IMR-90 (cell line): ENCODE data around the gene ANO1. TPM values are rescaled to one million over a fixed set of nuclear protein-coding genes. Genes with fewer than 3 reads are reported as not detected.

Experiments
- ATAC-seq: fragments of 200-7000 bp; cut with Tn5 transposase; 2 replicates; pipeline ENCODE4 v1.9.1; 2020; ENCODE audit warnings: low read depth, mild to moderate bottlenecking, moderate library complexity
- BruUV-seq: library from RNA; stranded (reverse); fragments of 400-500 nt; replicated peaks from 2 replicates; lab custom pipeline; 2021; lab: Mats Ljungman, UMichigan
- CTCF ChIA-PET: fragments of 300-600 bp; formaldehyde crosslinking; extraction: SDS; loops from one replicate; lab custom pipeline; 2021; ENCODE audit warnings: antibody characterized with exemption; lab: Yijun Ruan, JAX
- POLR2A ChIA-PET: fragments of 300-600 bp; sonication (Branson Sonifier 250); formaldehyde crosslinking; loops from one replicate; lab custom pipeline; 2022; ENCODE audit warnings: antibody characterized with exemption; ENCODE audit not compliant: unreplicated experiment; lab: Charles Lee
- DNase-seq: peaks from one replicate; pipeline ENCODE4 v3.0.0; 2013
- H2AFZ ChIP-seq: replicated peaks from 2 replicates; pipeline ENCODE3; 2013; ENCODE audit warnings: low read length, mild to moderate bottlenecking; ENCODE audit not compliant: poor library complexity
- H2AK5ac ChIP-seq: 2 replicates; pipeline ENCODE4 v1.6.1; 2013; ENCODE audit warnings: low read depth, low read length, inconsistent platforms
- H2AK9ac ChIP-seq: replicated peaks from 2 replicates; pipeline ENCODE3; 2013; ENCODE audit warnings: mild to moderate bottlenecking, low read depth, low read length, moderate library complexity; ENCODE audit not compliant: poor library complexity
- H2BK120ac ChIP-seq: 2 replicates; pipeline ENCODE4 v1.6.1; 2013; ENCODE audit warnings: low read depth, low read length, inconsistent platforms
- H2BK15ac ChIP-seq: 3 replicates; pipeline ENCODE4 v1.6.1; 2013; ENCODE audit warnings: low read depth, low read length, inconsistent platforms
- H2BK20ac ChIP-seq: 2 replicates; pipeline ENCODE4 v1.6.1; 2013; ENCODE audit warnings: low read depth, mild to moderate bottlenecking, inconsistent platforms, low read length, moderate library complexity
- H2BK5ac ChIP-seq: 2 replicates; pipeline ENCODE4 v1.6.1; 2013; ENCODE audit warnings: mild to moderate bottlenecking, low read depth, low read length, inconsistent platforms; ENCODE audit not compliant: poor library complexity, severe bottlenecking
- H3K14ac ChIP-seq: replicated peaks from 2 replicates; pipeline ENCODE4 v1.6.1; 2013; ENCODE audit warnings: low read depth, low read length, inconsistent platforms
- H3K18ac ChIP-seq: 2 replicates; pipeline ENCODE4 v1.6.1; 2013; ENCODE audit warnings: low read depth, low read length, control low read depth
- H3K23ac ChIP-seq: 2 replicates; pipeline ENCODE4 v1.6.1; 2013; ENCODE audit warnings: low read depth, low read length, inconsistent platforms
- H3K27ac ChIP-seq: 2 replicates; pipeline ENCODE4 v1.5.1; 2013; ENCODE audit warnings: mild to moderate bottlenecking, control low read depth, low read length; ENCODE audit not compliant: insufficient read depth
- H3K27me3 ChIP-seq: 2 replicates; pipeline ENCODE4 v1.6.1; 2013; ENCODE audit warnings: low read length; ENCODE audit not compliant: control insufficient read depth, insufficient read depth
- H3K36me3 ChIP-seq: 2 replicates; pipeline ENCODE4 v1.6.1; 2013; ENCODE audit warnings: low read length, mixed read lengths; ENCODE audit not compliant: control insufficient read depth, insufficient read depth
- H3K4ac ChIP-seq: 2 replicates; pipeline ENCODE4 v1.6.1; 2013; ENCODE audit warnings: low read depth, low read length, inconsistent platforms
- H3K4me1 ChIP-seq: 2 replicates; pipeline ENCODE4 v1.6.1; 2013; ENCODE audit warnings: low read length, mixed read lengths; ENCODE audit not compliant: control insufficient read depth, insufficient read depth
- H3K4me2 ChIP-seq: 2 replicates; pipeline ENCODE4 v1.6.1; 2013; ENCODE audit warnings: low read depth, mild to moderate bottlenecking, control low read depth, low read length, moderate library complexity
- H3K4me3 ChIP-seq: 2 replicates; pipeline ENCODE4 v1.5.1; 2013; ENCODE audit warnings: low read depth, mild to moderate bottlenecking, control low read depth, low read length, moderate library complexity; ENCODE audit not compliant: insufficient read depth
- H3K56ac ChIP-seq: 2 replicates; pipeline ENCODE4 v1.6.1; 2013; ENCODE audit warnings: low read length, inconsistent platforms; ENCODE audit not compliant: insufficient read depth; ENCODE audit errors: extremely low read depth
- H3K79me1 ChIP-seq, 2 experiments: 2 replicates each; pipeline ENCODE4 v1.6.1; 2013; ENCODE audit warnings: low read length in 2 of 2, inconsistent platforms in 1 of 2, low read depth in 1 of 2
- H3K9ac ChIP-seq: 2 replicates; pipeline ENCODE4 v1.6.1; 2013; ENCODE audit warnings: low read depth, low read length, control low read depth
- H3K9me1 ChIP-seq: 2 replicates; pipeline ENCODE4 v1.6.1; 2013; ENCODE audit warnings: low read length, inconsistent platforms; ENCODE audit not compliant: insufficient read depth
- H3K9me3 ChIP-seq: 2 replicates; pipeline ENCODE4 v1.6.1; 2013; ENCODE audit warnings: low read length; ENCODE audit not compliant: control insufficient read depth, insufficient read depth
- H4K20me1 ChIP-seq: 2 replicates; pipeline ENCODE4 v1.6.1; 2013; ENCODE audit warnings: low read length, inconsistent platforms; ENCODE audit not compliant: insufficient read depth
- H4K5ac ChIP-seq: 2 replicates; pipeline ENCODE4 v1.6.1; 2013; ENCODE audit warnings: mild to moderate bottlenecking, low read depth, low read length, control low read depth
- H4K8ac ChIP-seq, 2 experiments: 2 replicates each; pipeline ENCODE4 v1.6.1; 2013; ENCODE audit warnings: low read depth in 2 of 2, low read length in 2 of 2, control low read depth in 1 of 2, inconsistent platforms in 1 of 2
- H4K91ac ChIP-seq: 2 replicates; pipeline ENCODE4 v1.6.1; 2013; ENCODE audit warnings: low read depth, low read length, inconsistent platforms; ENCODE audit not compliant: insufficient read depth
- MAFK ChIP-seq: IDR thresholded peaks from 2 replicates; pipeline ENCODE4 v1.6.1; 2012; ENCODE audit warnings: low read depth, low read length, improper control_type of control experiment
- WGBS, 2 experiments: methylation state at CpG; one replicate each; pipeline versions ENCODE4 v1.1.5 to v1.1.7; 2013; ENCODE audit warnings: missing lambda C conversion rate in 2 of 2; ENCODE audit not compliant: insufficient read length in 1 of 2; ENCODE audit errors: extremely low coverage in 2 of 2; 5-methylcytosine and 5-hydroxymethylcytosine counted together
- dilution Hi-C: fragments of 300-500 bp; cut with HindIII; formaldehyde crosslinking; loops from one replicate; pipeline ENCODE4 v1.14.3; 2018; ENCODE audit warnings: low sequenced_read_pairs; ENCODE audit not compliant: unreplicated experiment
- in situ Hi-C: fragments of 300-500 bp; cut with MboI; formaldehyde crosslinking; loops from 3 replicates; pipeline ENCODE4 v1.14.3; 2019; ENCODE audit warnings: low sequenced_read_pairs, inconsistent platforms, mixed read lengths
- intact Hi-C: fragments of 100-400 bp; cut with micrococcal nuclease; formaldehyde crosslinking; loops from 2 replicates; pipeline ENCODE4 v1.10.0; 2022
- polyA plus RNA-seq, 3 experiments: library from polyadenylated mRNA; depleted of rRNA; stranded (reverse); fragments of >200 nt; gene quantifications; 2 replicates each; pipeline ENCODE4 v1.2.3, GENCODE V29; 2012; ENCODE audit warnings: low replicate concordance in 1 of 3
- total RNA-seq: library from RNA; depleted of rRNA; stranded (reverse); fragments of >200 nt; gene quantifications from 2 replicates; pipeline ENCODE4 v1.2.3, GENCODE V29; 2012
- TF ChIP-seq, protein P1 (sequence below): fragments of 150-350 bp; IDR thresholded peaks from 2 replicates; pipeline ENCODE4 v1.6.1; 2016; ENCODE audit warnings: low read depth, mild to moderate bottlenecking, low read length, moderate library complexity, borderline replicate concordance

ANO1 gene
- total and polyA plus RNA-seq, 2 of the 4 experiments (the other 2 are of a cell fraction) = 4.1 to 10.7 TPM

- in situ Hi-C loops = no loop called here
- Histone ChIP-seq H2AK5ac (no peak overlapping the region), H3K4me2 (no peak overlapping the region), H2AFZ (no peak overlapping the region), H3K9me1 (no peaks in the 10 kb centered on the region), H2BK5ac (no peak overlapping the region), H3K4me3 (no peak overlapping the region), H3K36me3 (no peaks in the 10 kb centered on the region), H3K27me3 (no peaks in the 10 kb centered on the region), H3K9me3 (peaks cover 37% of the 10 kb centered on the region), H3K4me1 (no peaks in the 10 kb centered on the region), H3K9ac (no peak overlapping the region), H3K23ac (no peak overlapping the region), H4K91ac (no peak overlapping the region), H3K79me1 (no peaks in the 10 kb centered on the region), H2BK120ac (no peak overlapping the region), H3K27ac (no peak overlapping the region), H4K8ac (no peak overlapping the region), H4K5ac (no peak overlapping the region), H4K20me1 (no peaks in the 10 kb centered on the region), H2BK20ac (no peak overlapping the region), H3K18ac (no peak overlapping the region), H2AK9ac (no peak overlapping the region), H3K56ac (no peak overlapping the region), H3K14ac (no peak overlapping the region), H2BK15ac (no peak overlapping the region), H3K4ac (no peak overlapping the region)
- intact Hi-C loops = no loop called here
- ChIA-PET CTCF (no interaction called here), POLR2A (no interaction called here)
- dilution Hi-C loops = no loop called here
- no peak for TF ChIP-seq MAFK
- TF ChIP-seq, protein P1, sequence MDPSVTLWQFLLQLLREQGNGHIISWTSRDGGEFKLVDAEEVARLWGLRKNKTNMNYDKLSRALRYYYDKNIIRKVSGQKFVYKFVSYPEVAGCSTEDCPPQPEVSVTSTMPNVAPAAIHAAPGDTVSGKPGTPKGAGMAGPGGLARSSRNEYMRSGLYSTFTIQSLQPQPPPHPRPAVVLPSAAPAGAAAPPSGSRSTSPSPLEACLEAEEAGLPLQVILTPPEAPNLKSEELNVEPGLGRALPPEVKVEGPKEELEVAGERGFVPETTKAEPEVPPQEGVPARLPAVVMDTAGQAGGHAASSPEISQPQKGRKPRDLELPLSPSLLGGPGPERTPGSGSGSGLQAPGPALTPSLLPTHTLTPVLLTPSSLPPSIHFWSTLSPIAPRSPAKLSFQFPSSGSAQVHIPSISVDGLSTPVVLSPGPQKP = no peak
- WGBS, 2 experiments = 70% methylated on average over 6 of the region's 12 CpGs; no CpG with 5 or more reads in 1 of the 2 experiments
- ATAC-seq (no peak), DNase-seq (no peak)
- BruUV-seq = no TSS peak
Observed at GRCh38 chr11:70036971-70037882, 40.9 kb upstream of the ANO1 start.
